GM21515 (cell line): Measurements from ENCODE around the gene SIGLECL1.

Source experiments
- ATAC-seq: cut with Tn5 transposase; IDR thresholded peaks from one replicate; pipeline ENCODE4 v1.9.1; 2021; ENCODE audit not compliant: unreplicated experiment

SIGLECL1 gene

GRCh38 chr19:51295382-51296126 lies 44.7 kb downstream of the SIGLECL1 start:
- no peak for ATAC-seq

DNA sequence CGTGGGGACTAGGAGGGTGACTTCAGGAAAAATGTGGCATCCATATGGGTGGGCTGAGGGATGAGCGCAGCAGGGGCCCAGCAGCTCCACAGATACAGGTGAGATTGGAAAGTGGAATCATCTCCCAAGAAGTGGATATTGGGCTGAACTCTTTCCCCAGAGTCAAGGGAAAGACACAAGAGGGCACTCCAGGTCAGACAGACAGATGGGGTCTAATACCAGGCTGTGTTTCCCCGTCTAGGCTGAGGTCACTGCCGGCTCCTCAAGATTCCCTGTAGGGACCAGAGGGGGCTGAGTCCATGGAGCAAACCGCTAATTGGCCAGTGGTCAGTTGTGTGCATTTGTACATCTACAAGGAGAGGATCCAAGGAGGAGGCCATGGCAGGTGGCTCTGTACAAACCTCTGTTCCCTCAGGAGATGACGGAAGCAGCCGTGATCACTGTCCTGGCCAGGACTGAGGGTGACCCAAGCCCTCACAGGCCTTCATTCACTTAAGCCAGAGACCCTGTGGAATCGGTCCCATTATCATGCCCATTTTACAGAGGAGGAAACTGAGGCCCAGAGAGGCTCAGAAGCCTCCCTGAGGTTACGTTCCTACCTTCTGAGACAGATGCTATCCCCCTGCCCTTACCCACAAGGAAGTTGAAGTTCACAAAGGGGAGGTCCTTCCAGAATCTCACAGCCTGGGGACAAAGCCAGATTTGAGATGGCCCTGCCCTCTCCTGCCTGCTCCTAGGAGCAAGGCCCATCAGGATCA lies 45.6 kb downstream of the SIGLECL1 start:
- no peak for ATAC-seq

GRCh38 chr19:51297406-51297805 lies 46.5 kb downstream of the SIGLECL1 start:
- ATAC-seq: no peak

GRCh38 chr19:51301266-51301665 lies 50.4 kb downstream of the SIGLECL1 start:
- no peak for ATAC-seq

GRCh38 chr19:51305479-51305878 lies 54.6 kb downstream of the SIGLECL1 start:
- ATAC-seq: no peak

DNA sequence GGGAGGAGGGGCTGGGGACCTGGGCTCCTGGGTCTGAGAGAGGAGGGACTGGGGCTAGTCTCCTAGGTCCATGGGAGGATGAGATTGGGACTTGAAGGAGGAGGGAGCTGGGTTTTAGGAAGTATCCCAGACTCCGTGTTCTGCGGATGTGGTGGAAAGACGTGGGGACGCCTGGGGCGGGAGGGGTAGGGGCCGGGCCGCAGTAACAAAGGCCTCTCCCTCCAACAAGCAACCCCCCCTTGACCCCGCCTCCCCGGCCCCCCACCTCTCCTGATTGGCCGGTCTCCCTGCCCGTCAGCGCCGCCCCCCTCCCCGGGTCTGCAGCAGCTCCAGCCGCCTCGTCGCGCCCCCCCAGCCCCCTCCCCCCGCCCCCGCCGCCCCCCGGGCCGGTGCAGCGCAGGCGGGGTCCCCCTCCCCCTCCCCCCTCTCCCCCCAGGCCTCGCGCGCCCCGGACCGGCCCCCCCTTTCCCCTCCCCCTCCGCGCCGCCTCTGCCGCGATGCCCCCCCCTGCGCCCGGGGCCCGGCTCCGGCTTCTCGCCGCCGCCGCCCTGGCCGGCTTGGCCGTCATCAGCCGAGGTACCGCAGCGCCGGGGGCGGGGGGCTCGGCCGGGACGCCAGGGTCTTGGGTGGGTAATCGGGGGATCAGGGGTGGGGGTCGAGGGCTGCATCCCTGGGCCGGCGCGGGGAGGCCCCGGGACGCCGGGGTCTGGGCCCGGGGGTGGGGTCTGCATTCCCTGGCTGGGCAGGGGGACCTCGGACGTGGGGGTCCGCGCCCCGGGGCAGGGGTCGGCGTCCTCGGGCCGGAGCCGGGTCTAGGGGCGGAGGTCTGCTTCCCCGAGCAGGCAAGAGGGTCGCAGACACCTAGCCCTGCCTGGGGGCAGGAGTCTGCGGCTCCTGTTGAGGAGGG lies 60.7 kb downstream of the SIGLECL1 start, which contains the start of gene IGLON5:
Gene IGLON5 (plus strand): TSS at position 294 of the 907 bp plus-strand sequence. CDS start 204 bp downstream, at position 498.
- no peak for ATAC-seq

GRCh38 chr19:51316688-51317087 lies 65.8 kb downstream of the SIGLECL1 start:
- ATAC-seq: no peak

DNA sequence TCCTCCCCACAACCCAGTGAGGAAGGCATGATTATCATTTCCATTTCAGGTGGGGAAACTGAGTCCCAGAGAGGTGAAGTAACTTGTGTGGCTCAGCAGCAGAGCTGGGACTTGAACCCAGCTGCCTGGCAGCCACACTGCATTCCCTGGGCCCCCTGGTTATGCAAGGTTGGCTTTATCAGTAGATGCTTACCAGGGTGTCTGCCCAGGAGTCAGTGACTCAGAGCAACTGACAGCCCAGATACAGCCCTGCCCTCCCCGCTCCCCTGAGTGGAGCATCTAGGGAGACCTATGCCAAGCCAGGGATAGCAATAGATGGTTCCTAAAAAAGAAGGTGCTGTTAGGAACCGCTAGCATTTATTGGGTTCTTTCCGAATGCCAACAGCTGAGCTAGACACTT lies 66.5 kb downstream of the SIGLECL1 start:
- no peak for ATAC-seq

DNA sequence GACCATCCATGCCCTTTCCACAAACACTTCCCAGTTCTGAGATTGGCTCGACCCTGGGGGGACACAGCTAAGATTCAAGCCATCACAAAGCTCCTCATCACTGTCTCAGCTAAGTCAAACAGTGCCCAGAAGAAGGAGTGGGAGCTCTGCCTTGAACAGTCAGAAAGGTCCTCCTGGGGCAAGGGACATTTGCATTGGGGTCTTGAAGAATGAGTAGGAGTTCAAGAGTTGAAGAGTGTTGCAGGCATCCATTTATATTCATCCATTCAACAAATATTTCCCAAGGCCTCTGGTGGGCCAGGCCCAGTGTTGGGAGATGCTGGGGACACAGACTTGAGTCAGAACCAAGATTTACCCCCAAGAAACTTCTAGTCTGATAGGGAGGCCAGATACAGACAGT lies 67.1 kb downstream of the SIGLECL1 start:
- no peak for ATAC-seq
